ENCODE data around the gene CNPY3. TPM values are rescaled to one million over a fixed set of nuclear protein-coding genes. Genes with fewer than 3 reads are reported as not detected.

CNPY3 gene
- total and polyA plus RNA-seq, 2 of the 13 experiments (the other 11 are each of a cell fraction or from before 2014, with no cell fraction given), result 42.3 to 60.2 TPM

GRCh38 chr6:42947950-42948349 lies 18.7 kb downstream of the CNPY3 start (continued):
- TF ChIP-seq TFDP1 (CRISPR knock-in tag; IDR thresholded peaks at IDR 0.05; ENCODE audit: borderline replicate concordance), result no peak

GRCh38 chr6:42952389-42952788 lies 23.1 kb downstream of the CNPY3 start:
- no peak for FAIRE-seq
- 75% methylated on average over 4 of the region's 4 CpGs for WGBS (ENCODE audit: low lambda C conversion rate)
- no peak for DNase-seq (ENCODE audit: low spot score)
- POLR2A ChIA-PET, result no interaction called here
- CTCF ChIA-PET (ENCODE audit: low intra/inter-chr PET ratio, low total read pairs), result no interaction called here
- Histone ChIP-seq H3K79me2 (ENCODE audit: insufficient read depth, low read length) (no peaks in the 10 kb centered on the region), H3K4me2 (ENCODE audit: low read depth, low read length) (no peak overlapping the region), H2AFZ (ENCODE audit: low read length) (no peak overlapping the region), H3K36me3 (replicated peaks in 1 of 2; ENCODE audit: control insufficient read depth in 1 of 2, insufficient read depth in 2 of 2, low read length in 2 of 2) (no peaks in the 10 kb centered on the region), H3K9ac (ENCODE audit: insufficient read depth, low read depth, low read length) (no peak overlapping the region), H3K27me3 (ENCODE audit: control insufficient read depth in 1 of 2, insufficient read depth in 2 of 2, low read length in 2 of 2) (no peaks in the 10 kb centered on the region), H3K4me1 (ENCODE audit: insufficient read depth, low read length) (no peaks in the 10 kb centered on the region), H3K4me3 (replicated peaks in 1 of 3; ENCODE audit: insufficient read depth in 1 of 3, low read depth in 2 of 3, low read length in 3 of 3) (no peak overlapping the region), H4K20me1 (ENCODE audit: insufficient read depth, low read length) (no peaks in the 10 kb centered on the region), H3K9me3 (ENCODE audit: low read length) (no peaks in the 10 kb centered on the region), H3K27ac (ENCODE audit: extremely low read length, insufficient read depth, low read length) (no peak overlapping the region)
- intact Hi-C loops (cut with micrococcal nuclease; ENCODE audit: unreplicated experiment) (no loop called here), in situ Hi-C loops (cut with HindIII; ENCODE audit: extremely low pct_ligation_motif_present, low pct_unique_long_range_greater_than_20kb) (no loop called here)
- no TSS peak for BruUV-seq (replicated peaks)
- no peak for ATAC-seq
- no peak for TF ChIP-seq THRA (CRISPR knock-in tag; IDR thresholded peaks at IDR 0.05; ENCODE audit: borderline replicate concordance)
- TF ChIP-seq KDM1A (CRISPR knock-in tag; IDR thresholded peaks at IDR 0.05), result no peak
- TF ChIP-seq TRIM22 (IDR thresholded peaks at IDR 0.05), result no peak
- TF ChIP-seq PPARG (CRISPR knock-in tag; conservative IDR thresholded peaks at IDR 0.05), result no peak
- TF ChIP-seq KLF12 (CRISPR knock-in tag; IDR thresholded peaks at IDR 0.05; ENCODE audit: borderline replicate concordance), result no peak
- TF ChIP-seq USF2 (IDR thresholded peaks at IDR 0.05; ENCODE audit: low read depth, low read length), result no peak
- no peak for TF ChIP-seq USF2 (CRISPR knock-in tag; IDR thresholded peaks at IDR 0.05; ENCODE audit: borderline replicate concordance)
- no peak for TF ChIP-seq ZNF569 (CRISPR knock-in tag; IDR thresholded peaks at IDR 0.05; ENCODE audit: borderline replicate concordance)
- no peak for TF ChIP-seq ZNF431 (CRISPR knock-in tag; IDR thresholded peaks at IDR 0.05; ENCODE audit: borderline replicate concordance, low read depth)
- TF ChIP-seq, protein P1, sequence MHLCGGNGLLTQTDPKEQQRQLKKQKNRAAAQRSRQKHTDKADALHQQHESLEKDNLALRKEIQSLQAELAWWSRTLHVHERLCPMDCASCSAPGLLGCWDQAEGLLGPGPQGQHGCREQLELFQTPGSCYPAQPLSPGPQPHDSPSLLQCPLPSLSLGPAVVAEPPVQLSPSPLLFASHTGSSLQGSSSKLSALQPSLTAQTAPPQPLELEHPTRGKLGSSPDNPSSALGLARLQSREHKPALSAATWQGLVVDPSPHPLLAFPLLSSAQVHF (CRISPR knock-in tag; IDR thresholded peaks at IDR 0.05), result no peak
- TF ChIP-seq HOXD1 (CRISPR knock-in tag; IDR thresholded peaks at IDR 0.05), result no peak
- TF ChIP-seq ZNF629 (CRISPR knock-in tag; conservative IDR thresholded peaks at IDR 0.05), result no peak
- TF ChIP-seq FIP1L1 (IDR thresholded peaks at IDR 0.05; ENCODE audit: borderline replicate concordance, insufficient read depth, low read depth, low read length), result no peak
- TF ChIP-seq SMYD3 (CRISPR knock-in tag; IDR thresholded peaks at IDR 0.05), result no peak
- no peak for TF ChIP-seq ZNF850 (CRISPR knock-in tag; conservative IDR thresholded peaks at IDR 0.05)
